Inferior parietal cortex (tissue), 1 donor: Measurements from ENCODE around the gene SYCE3.

Experiments used
- DNase-seq: peaks from one replicate; pipeline ENCODE4 v3.0.0-alpha.2; 2016; ENCODE audit errors: extremely low spot score

The SYCE3 gene

GRCh38 chr22:50531546-50531961 is 31.2 kb downstream of the SYCE3 start:
- DNase-seq: no peak

- DNase-seq: no peak
Observed at GRCh38 chr22:50530877-50531545, 31.7 kb downstream of the SYCE3 start.

- no peak for DNase-seq
Observed at GRCh38 chr22:50530580-50530876, 32.2 kb downstream of the SYCE3 start.

GRCh38 chr22:50529897-50530579 is 32.7 kb downstream of the SYCE3 start, which contains the start of gene TYMP:
Gene TYMP (minus strand): TSS chr22:50530012. CDS start chr22:50529709, 303 bp downstream.
- no peak for DNase-seq

- DNase-seq: no peak
Observed at GRCh38 chr22:50529416-50529896, 33.3 kb downstream of the SYCE3 start.

- DNase-seq: no peak
Observed at GRCh38 chr22:50528682-50529415, 33.9 kb downstream of the SYCE3 start.

GRCh38 chr22:50527921-50528681 is 34.6 kb downstream of the SYCE3 start:
- DNase-seq: no peak

GRCh38 chr22:50526834-50527801 is 35.6 kb downstream of the SYCE3 start:
- DNase-seq: no peak

- DNase-seq: peak; percentile 36
Observed at GRCh38 chr22:50526108-50526833, 36.4 kb downstream of the SYCE3 start.

- no peak for DNase-seq
Observed at GRCh38 chr22:50525858-50526107, 36.9 kb downstream of the SYCE3 start.

GRCh38 chr22:50525104-50525857 is 37.4 kb downstream of the SYCE3 start, which contains the start of gene SCO2:
Gene SCO2 (minus strand): TSS chr22:50525598. CDS start chr22:50524411, 1,187 bp downstream.
- DNase-seq: peak; percentile 97

- DNase-seq: no peak
Observed at GRCh38 chr22:50524676-50525103, 38.0 kb downstream of the SYCE3 start.

GRCh38 chr22:50523806-50524675 is 38.7 kb downstream of the SYCE3 start:
- DNase-seq: no peak

- no peak for DNase-seq
Observed at GRCh38 chr22:50523458-50523805, 39.3 kb downstream of the SYCE3 start.

- DNase-seq: no peak
Observed at GRCh38 chr22:50522806-50523438, 39.8 kb downstream of the SYCE3 start.

GRCh38 chr22:50522208-50522805 is 40.4 kb downstream of the SYCE3 start:
- DNase-seq: no peak

GRCh38 chr22:50521710-50522109 is 41.0 kb downstream of the SYCE3 start:
- no peak for DNase-seq
